Hematopoietic multipotent progenitor cell treated with erythropoietin and hydrocortisone succinate and interleukin-3 and kit ligand, for 15 days (in vitro differentiated cells): ENCODE measurements around the gene GUCD1.
A peak's percentile ranks its signal among the peaks of the same experiment; 100 is the strongest.
"Not testable (repeated sequence)": the region's sequence is repeated elsewhere in the genome, so short reads cannot be mapped to it uniquely, and the experiment has no call there.

Source experiments
- DNase-seq: peaks from one replicate; pipeline ENCODE4 v3.0.0-alpha.2; 2015; ENCODE audit warnings: low spot score

Gene GUCD1

DNA sequence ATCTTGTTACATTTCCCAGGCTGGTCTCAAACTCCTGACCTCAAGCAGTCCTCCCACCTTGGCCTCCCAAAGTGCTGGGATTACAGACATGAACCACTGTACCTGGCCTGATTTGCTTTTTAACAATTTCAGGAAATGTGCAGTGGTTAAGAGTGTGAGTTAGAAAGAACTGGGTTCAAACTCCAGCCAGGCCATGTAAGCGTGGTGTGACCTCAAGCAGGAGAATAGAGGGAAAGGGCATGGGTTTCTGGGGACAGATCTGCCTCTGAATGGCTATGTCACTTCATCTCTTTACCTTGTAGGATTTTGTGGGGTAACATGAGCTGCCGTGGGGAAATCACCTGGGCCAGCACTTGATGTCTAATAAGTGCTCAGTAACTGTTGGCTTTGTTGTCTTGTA lies 10.1 kb upstream of the GUCD1 start:
- no peak for DNase-seq

DNA sequence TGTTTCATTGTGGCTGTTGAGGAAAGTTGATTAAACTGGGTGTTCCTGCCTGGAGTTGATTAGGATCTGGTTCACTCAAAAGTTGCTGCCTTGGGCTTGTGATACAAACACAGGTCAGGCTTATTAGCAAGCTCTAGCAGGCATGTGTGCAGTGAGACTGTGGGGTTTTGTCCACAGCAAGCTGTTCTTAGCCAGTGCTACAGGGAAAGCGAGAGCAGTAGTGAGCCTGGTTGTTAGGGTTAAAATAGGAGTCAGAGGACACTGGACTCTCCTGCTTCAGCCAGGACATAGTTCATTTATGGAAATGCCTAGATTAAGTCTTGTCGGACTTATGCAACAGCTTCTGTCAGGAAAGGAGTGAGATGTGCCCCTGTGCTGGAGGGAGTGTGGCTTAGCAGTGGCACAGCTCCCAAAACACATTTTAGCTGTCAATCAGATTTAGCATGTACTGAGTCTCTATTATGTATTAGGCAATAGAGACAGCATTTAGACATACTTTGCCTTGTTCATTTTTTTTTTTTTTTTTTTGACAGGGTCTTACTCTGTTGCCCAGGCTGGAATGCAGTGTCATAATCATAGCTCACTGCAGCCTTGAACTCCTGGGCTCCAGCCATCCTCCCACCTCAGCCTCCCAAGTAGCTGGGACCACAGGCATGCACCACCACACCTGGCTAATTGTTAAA lies 9.6 kb upstream of the GUCD1 start:
- DNase-seq, result no peak

DNA sequence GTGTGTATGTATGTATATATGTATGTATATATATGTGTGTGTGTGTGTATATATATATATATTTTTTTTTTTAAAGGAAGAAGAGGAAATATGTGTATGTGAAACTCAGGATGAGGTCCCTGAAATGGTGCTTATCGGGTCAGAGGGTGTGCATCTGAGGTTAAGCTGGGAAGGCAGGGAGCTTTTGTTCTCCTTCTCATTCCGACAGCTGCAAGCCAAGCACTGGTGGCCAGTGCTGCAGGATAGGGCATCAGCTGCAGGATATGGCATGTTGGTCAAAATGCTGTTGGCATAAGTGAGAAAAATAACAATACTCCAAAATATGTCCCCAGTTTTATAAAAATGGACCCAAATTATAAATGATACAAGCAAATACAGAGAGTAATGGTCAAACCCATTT lies 8.3 kb upstream of the GUCD1 start:
- DNase-seq, result no peak

DNA sequence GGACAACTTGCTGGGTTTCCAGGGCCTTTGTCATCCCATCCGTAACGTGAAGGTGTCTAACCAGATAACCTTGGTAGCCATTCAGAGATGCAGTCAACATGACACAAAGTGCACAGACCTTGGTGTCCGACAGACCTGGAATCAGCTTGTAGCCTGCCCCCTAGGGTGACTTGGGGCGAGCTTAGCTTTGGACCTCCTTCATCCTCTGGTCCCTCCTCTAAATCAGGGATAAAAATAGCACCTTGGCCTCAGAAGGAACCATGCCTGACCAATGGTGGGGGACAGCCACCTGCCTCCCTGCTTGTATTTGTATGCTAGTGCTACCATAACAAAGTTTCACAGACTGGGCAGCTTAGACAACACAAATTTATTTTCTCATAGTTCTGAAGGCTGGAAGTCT lies 4.5 kb upstream of the GUCD1 start:
- DNase-seq, result no peak

DNA sequence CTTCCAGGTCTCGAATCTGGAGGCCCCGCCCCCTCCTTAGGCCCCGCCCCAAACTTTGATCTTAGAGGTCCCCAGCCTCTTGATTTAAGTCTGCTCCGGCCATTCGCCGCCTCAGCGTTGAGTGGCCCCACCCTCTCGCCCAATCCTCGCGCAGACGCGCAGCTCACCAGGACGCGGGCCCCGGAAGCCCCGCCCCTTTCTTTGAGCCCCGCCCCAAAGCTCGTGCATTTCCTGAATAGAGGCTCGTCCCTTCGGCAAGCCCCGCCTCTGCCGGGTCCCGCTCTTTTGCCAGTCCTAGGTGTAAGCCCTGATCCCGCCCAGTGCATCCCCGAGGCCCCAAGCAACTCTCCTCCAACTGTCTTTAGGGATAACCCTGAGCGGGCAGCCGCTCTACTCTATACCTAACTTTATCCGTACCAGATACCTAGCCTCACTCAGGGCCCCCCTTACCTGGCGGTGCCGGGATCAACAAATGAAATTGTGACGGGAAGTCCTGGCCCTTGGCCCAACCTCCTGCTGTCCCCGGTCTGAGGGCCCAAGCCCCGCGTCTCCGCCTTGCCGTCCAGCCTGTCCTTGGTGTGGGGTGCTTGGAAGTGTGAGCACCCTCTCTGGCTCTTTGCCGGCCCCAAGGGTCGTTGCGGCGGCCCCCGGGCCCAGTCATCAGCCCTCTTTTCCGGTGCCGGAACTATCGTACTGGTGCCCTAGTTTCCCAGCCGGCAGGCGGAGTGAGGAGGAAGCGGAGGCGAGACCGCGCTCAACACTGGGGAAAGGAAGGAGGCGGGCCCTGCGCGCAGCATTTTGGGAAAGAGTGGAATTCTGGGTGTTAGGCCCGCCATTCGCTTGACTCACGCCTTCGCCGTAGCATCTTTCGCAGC lies 464 bp upstream of the GUCD1 start, which contains the start of gene SNRPD3:
SNRPD3 (plus strand) TSS at position 835 of the 875 bp plus-strand sequence. CDS start 1,676 bp downstream, outside the sequence.
- DNase-seq, result peak; percentile 100

DNA sequence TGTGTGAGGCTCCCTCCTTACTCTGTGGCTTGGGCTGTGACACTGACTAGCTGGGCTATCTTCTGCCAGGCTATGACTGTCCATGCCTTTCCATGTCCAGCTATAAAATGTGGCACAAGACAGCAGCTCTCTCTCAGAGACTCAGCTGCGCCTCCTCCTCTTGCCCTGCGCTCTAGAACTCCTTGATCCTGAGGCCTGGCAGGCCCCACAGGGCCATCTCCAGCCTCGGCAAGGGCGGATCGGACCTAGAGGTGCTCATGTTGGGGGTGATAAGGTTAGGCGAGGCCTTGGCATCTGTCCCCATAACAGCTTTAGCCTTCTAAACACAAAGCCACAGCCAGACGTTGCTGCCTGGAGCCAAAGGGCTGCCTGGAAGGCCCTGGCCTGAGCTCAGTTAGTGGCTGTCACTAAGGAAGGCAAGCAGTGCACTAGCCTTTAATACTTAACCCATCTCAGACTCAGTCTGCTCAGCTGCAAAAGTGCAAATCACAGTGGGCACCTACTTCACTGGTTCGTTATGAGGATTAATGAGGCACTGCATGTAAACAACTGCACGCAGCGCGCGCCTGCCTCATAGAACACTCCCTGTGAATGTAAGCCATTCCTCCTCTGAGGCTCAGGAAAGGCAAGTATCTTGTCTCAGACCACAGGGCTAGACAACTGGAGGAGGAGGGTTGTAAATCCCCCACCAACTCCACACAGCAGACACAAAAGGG lies 1.2 kb downstream of the GUCD1 start:
- DNase-seq, result peak; percentile 93

DNA sequence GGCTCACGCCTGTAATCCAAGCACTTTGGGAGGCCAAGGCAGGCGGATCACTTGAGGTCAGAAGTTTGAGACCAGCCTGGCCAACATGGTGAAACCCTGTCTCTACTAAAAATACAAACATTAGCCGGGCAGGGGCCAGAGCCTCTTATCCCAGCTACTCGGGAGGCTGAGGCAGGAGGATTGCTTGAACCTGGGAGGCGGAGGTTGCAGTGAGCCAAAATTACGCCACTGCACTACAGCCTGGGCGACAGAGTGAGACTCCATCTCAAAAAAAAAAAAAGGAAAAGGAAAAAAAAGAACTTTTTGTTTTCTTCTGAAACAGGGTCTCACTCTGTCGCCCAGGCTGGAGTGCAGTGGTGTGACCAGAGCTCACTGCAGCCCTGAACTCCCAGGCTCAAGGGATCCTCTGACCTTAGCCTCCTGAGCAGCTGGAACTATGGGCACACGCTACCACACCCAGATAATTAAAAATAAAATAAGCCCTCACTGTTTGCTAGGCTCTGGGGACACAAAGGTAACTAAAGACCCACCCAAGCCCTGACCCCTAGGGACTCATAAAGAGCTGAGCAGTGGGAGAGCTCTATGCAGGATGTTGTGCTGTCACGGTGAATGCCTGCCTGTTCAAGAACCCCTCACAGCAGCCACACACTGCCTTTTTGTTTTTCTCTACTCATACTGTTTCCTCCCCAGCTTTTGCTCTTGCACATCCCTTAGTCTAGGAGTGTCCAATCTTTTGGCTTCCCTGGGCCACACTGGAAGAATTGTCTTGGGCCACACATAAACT lies 2.2 kb downstream of the GUCD1 start:
- not testable (repeated sequence) for DNase-seq

DNA sequence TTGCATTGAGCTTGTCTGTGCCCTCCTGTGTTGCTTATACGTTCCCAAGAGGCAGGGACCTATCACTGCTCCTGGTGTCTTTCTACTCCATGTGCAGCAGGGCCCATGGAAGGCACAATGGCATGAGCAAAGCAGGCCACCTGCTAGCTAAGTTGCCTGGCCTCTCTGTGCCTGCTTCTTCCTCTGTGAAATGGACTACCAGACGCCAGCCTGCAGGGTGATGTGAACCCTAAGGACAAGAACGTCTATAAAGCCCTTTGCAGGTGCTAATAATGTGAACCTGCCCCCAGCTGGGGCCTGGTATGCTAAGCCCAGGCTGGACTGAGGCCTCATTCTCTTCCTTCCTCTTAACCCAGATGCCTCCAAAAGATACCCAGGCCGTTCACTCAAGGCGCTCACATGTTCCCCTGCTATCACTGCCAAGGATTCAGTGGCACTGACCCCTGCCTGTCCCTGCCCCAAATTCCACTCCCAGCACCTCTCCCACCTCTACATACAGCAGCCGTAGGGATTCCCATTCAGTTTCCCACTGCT lies 4.0 kb downstream of the GUCD1 start:
- DNase-seq, result no peak

DNA sequence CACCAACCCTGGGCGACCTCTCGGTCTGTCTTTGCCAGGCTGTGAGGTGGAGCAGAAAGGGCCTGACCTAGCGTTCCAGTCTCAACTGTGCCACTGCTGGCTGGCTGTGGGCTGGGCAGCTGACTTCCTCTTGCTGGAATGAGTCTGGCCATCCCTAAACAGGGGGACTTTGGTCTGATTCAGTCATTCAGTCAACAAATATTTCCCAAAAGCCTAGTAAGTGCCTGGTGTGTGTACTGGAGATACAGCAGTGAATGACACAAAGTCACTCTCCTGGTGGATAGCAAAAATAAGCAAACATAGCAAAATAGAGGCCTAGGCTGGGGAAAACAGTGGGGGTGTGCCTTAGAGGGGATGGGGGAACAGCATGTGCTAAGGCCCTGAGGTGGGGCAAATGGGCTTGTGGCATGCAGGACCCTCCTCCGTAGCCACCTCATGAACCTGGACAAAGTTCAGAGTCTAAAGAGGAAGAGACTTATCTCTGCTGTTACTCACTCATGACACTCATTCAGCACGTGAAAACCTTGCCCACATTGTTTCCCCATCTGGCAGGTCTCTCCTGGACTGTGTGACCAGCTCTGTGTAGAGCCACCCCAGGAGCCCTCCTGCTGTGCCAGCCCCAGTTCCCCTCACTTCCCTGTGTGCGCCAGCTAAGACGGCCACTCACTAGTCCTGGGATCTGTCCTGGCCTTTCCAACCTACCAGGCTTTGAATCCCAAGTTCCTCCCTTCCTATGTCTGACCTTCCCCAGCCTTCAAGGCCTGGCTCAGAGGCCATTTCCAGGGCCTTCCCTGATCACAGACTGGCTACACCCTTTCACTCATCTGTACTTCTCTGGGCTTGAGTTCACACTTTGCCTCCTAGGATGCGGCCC lies 4.7 kb downstream of the GUCD1 start:
- no peak for DNase-seq

DNA sequence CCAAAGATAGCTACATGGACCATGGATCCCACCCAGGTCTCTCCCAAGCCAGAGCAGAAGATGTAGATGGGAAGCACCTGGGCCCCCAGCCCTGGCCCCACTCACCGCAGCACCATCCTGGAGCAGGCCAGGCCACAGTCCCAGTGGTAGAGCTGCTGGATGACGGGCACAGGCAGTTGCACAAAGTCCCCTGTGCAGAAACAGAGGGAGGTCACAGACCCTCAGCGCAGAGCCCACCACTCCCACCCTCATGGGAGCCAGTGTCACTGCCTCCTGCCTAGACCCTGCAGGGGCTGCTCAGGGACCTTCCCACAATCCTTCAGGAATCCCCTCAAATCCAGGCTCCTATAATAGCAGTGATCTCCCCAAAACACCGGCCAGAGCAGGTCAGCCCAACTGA lies 6.1 kb downstream of the GUCD1 start:
- DNase-seq, result no peak

DNA sequence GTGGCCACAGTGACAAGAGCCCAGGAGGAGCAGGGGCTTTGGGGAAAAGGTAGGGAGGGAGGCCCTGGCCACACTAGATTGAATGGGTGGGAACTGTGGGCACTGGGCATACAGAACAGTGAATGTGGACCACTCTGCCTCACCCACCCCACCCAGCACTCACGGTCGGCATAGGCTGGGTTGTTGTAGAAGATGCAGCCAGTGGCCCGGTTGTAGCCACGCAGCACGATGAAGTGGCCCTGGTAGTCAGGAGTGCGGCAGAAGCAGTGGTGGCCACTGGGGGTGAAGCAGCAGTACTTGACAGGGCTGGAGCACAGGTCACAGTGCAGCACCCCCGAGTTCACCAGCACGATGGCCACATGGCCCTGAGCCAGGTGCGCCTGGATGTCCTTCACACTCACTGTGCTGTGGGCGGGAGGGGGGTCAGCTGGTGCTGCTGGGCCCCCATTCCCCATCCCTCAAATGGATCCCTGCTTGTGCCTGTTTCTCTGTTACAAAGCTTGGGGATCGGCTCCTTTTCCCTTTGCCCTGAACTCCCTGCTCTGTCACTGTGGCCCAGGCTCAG lies 11.2 kb downstream of the GUCD1 start:
- DNase-seq, result no peak

DNA sequence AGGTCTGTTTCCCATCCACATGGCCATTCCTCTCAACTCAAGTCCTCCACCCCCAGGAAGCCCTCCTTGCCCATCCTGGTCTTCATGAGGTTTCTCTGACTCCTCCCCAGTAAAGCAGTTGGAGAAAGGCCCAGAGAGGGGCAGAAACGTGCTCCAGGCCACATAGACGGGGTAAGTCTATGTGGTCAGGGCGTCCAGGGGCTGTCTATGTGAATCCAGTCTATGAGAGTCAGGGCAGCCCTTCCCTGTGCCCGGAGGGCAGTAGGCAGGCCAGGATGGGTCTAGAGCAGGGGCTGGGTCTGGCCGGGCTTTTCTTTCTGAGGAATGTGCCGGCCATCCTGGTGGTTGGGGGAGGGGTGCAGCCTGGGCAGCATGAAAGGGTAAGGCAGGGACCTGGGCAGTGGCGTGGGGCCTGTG lies 11.7 kb downstream of the GUCD1 start:
- no peak for DNase-seq

DNA sequence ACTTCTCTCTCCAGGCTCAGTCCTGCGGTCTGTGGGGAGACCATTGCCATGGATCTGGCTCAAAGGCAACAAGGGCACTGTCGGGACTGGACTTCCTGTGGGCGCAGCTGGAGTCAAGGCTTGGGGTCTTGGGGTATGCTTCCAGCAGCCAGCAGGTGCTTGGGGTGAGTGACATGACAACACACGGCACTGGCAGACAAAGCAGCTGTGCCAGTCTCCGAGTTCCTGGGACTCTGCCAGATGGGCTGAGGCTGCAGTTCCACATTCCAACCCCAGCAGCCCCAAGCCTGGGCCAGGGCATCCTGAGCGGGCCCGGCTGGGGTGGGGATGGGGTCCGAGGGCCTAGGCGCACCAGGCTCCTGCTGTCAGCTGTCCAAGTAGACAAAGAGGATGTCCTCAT lies 12.3 kb downstream of the GUCD1 start:
- DNase-seq, result no peak

DNA sequence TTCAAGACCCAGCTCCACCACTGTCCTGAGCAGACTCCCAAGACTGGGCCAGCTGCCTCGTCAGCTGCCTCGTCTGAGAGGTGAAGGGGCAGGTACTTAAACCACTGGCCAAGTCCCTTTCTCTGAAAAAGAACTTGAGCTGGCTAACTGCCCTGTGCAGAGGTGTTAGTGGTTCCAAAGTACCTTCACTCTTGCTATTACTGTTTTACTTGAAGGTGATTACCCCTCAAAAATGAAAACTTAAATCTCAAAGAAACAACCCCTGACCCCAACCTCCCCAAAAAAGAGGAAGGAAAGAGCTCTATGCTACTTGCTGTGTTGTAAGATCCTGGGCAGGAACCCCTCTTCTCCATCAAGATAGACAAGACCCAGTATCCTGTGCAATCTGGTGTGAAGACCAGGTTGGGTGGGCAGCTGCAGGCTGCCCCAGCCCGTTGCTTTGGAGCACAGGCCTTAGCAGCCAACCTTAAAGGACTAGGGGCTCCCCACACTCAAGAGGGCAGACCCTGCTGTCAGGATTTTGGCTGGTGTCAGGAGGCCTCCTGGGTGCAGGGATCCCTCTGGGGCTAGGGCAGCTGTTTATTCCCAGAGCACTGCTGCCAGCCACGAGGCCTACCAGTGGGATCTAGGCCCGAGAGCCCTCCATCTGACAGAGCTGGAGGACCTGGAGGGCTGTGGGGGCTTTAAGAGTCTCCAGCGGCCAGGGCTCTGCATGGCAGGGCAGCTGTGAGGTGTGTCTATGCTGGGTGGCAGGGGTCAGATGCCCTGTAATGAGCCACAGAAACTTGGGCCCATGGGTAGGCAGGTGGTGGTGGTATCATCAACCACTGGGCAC lies 13.0 kb downstream of the GUCD1 start:
- DNase-seq, result no peak

DNA sequence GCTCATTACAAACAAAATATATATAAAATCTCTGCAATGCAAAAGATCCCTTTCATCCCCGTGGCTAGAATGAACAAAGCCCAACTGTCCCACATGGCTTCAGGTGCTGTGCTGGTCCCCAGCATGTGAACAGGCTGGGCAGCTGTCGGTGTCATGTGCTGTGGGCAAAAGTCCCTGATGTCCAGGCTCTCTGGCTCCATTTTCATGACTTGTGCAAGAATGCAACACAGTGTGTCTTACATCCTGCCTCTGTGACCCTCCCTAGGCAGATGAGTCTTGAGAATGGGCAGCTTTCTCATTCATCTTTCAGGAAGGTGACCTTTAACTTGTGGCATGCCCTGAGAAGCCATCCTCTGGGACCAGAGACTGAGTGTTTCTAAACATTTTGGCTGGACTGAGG lies 14.5 kb downstream of the GUCD1 start:
- no peak for DNase-seq

DNA sequence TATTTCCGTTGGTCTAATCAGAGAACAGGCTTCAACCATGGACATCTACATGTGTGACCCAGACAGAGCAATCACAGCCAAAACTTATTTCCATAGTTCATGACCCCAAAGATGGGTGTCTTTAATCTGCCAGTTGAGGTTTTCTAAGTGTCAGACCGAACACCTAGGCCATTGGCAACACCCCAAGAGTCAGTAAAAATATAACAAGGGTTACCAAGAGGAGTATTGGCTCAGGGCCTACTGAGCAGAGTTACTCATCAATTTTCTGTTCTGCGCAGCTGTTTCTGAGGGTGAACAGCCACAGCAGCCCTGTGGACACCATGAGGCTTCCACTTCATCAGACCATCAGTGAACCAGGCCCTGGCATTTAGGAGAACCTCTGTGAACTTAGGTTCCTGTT lies 18.8 kb downstream of the GUCD1 start:
- no peak for DNase-seq

DNA sequence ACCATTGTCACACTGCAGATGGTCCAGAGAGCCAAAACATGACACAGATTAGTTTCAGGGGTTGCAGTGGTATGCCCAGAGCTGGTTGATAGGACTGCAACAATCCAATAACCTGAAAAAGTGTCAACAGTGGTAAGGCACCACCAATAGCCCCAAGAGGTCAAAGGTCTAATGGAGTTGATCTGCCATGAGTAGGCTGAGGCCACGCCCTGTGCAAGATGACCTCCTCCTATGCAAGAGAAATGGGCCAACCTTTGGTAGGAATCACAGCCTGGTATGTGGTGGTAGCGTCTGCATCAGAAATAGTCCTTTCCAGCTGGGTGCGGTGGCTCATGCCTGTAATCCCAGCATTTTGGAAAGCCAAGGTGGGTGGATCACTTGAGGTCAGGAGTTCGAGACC lies 19.6 kb downstream of the GUCD1 start:
- no peak for DNase-seq

DNA sequence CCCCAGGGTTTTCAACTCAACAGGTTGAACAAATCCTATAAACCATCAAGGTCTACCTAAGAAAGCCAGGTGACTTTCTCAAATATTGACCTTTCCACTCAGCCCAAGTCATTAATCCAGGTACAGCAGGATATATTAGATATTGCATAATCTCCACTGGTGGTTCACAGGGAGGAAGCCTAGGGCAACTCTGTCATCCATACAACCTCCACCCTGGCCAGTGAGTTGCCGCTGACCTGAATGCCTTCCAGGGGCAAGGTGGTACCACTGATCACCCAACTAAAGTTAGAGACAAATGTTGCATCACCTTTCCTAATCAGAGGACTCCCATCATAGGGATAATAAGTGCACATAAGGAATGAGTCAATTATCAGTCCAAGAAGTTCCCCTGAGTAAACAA lies 22.9 kb downstream of the GUCD1 start:
- DNase-seq, result no peak

DNA sequence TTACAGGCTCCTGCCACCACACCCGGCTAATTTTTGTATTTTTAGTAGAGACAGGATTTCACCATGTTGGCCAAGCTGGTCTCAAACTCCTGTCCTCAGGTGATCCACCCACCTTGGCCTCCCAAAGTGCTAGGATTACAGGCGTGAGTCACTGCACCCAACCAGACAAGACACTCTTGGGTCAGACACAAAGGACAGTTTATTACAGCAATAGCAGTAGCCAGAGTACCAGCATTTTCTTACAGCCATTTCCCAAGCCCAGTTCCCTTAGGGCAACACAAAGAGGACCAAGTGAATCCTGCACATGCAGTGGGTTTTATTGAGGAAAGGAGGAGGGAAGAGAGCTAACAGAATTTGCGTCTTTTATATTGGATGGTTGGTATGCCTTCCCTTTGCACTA lies 24.0 kb downstream of the GUCD1 start:
- not testable (repeated sequence) for DNase-seq
